H9 (cell line): Measurements from ENCODE around the gene KCNG1. TPM values are rescaled to one million over a fixed set of nuclear protein-coding genes. Genes with fewer than 3 reads are reported as not detected.

Source experiments
- DNase-seq: peaks from one replicate; pipeline ENCODE4 v3.0.0-alpha.2; 2017
- H2AFZ ChIP-seq: one replicate; pipeline ENCODE4 v1.6.1; 2013; ENCODE audit warnings: mild to moderate bottlenecking, low read length, control low read depth, moderate library complexity
- H2AK5ac ChIP-seq: 2 replicates; pipeline ENCODE4 v1.6.1; 2013; ENCODE audit warnings: low read length, control low read depth, mixed read lengths; ENCODE audit not compliant: insufficient read length
- H2BK120ac ChIP-seq: one replicate; pipeline ENCODE4 v1.6.1; 2013; ENCODE audit warnings: low read depth, mild to moderate bottlenecking, low read length, control low read depth, inconsistent platforms; ENCODE audit not compliant: poor library complexity, severe bottlenecking
- H2BK12ac ChIP-seq: 2 replicates; pipeline ENCODE4 v1.6.1; 2013; ENCODE audit warnings: low read length, control low read depth, mixed read lengths, low read depth; ENCODE audit not compliant: insufficient read length
- H2BK15ac ChIP-seq: 2 replicates; pipeline ENCODE4 v1.6.1; 2013; ENCODE audit warnings: low read depth, low read length, control low read depth
- H2BK20ac ChIP-seq: one replicate; pipeline ENCODE4 v1.6.1; 2013; ENCODE audit warnings: low read depth, mild to moderate bottlenecking, low read length, control low read depth, inconsistent platforms; ENCODE audit not compliant: poor library complexity, severe bottlenecking
- H2BK5ac ChIP-seq: 2 replicates; pipeline ENCODE4 v1.6.1; 2013; ENCODE audit warnings: low read length, control low read depth, mixed read lengths; ENCODE audit not compliant: insufficient read length
- H3K14ac ChIP-seq: 2 replicates; pipeline ENCODE4 v1.6.1; 2013; ENCODE audit warnings: low read length, control low read depth; ENCODE audit not compliant: insufficient read depth
- H3K18ac ChIP-seq: 2 replicates; pipeline ENCODE4 v1.6.1; 2013; ENCODE audit warnings: low read depth, mild to moderate bottlenecking, mixed read lengths, low read length, control low read depth; ENCODE audit not compliant: insufficient read length
- H3K23ac ChIP-seq: 2 replicates; pipeline ENCODE4 v1.6.1; 2013; ENCODE audit warnings: low read length, control low read depth, mixed read lengths, low read depth; ENCODE audit not compliant: insufficient read length
- H3K23me2 ChIP-seq: 2 replicates; pipeline ENCODE4 v1.6.1; 2013; ENCODE audit warnings: low read depth, mild to moderate bottlenecking, mixed read lengths, low read length, control low read depth; ENCODE audit not compliant: insufficient read length, poor library complexity, severe bottlenecking
- H3K27ac ChIP-seq: 2 replicates; pipeline ENCODE4 v1.5.1; 2013; ENCODE audit warnings: low read length, control low read depth, mixed read lengths, low read depth; ENCODE audit not compliant: insufficient read length
- H3K27me3 ChIP-seq: 2 replicates; pipeline ENCODE4 v1.6.1; 2013; ENCODE audit warnings: low read length, control low read depth, inconsistent platforms; ENCODE audit not compliant: insufficient read depth
- H3K4ac ChIP-seq: 2 replicates; pipeline ENCODE4 v1.6.1; 2013; ENCODE audit warnings: low read depth, mild to moderate bottlenecking, control low read depth, inconsistent platforms, low read length, moderate library complexity
- H3K4me1 ChIP-seq: 2 replicates; pipeline ENCODE4 v1.6.1; 2013; ENCODE audit warnings: low read length, control low read depth, inconsistent platforms; ENCODE audit not compliant: insufficient read depth
- H3K4me2 ChIP-seq: 2 replicates; pipeline ENCODE4 v1.6.1; 2013; ENCODE audit warnings: low read length, control low read depth, mixed read lengths; ENCODE audit not compliant: insufficient read length, insufficient read depth
- H3K56ac ChIP-seq: 2 replicates; pipeline ENCODE4 v1.6.1; 2013; ENCODE audit warnings: low read depth, mild to moderate bottlenecking, mixed read lengths, low read length, control low read depth; ENCODE audit not compliant: insufficient read length
- H3K79me1 ChIP-seq: 2 replicates; pipeline ENCODE4 v1.6.1; 2013; ENCODE audit warnings: low read depth, mild to moderate bottlenecking, moderate library complexity, low read length, control low read depth, inconsistent platforms; ENCODE audit not compliant: insufficient read depth, poor library complexity, severe bottlenecking
- H3K79me2 ChIP-seq: 2 replicates; pipeline ENCODE4 v1.6.1; 2013; ENCODE audit warnings: low read length, control low read depth, inconsistent platforms; ENCODE audit not compliant: insufficient read depth
- H3K9ac ChIP-seq: 2 replicates; pipeline ENCODE4 v1.6.1; 2013; ENCODE audit warnings: low read length, control low read depth, mixed read lengths; ENCODE audit not compliant: insufficient read length; ENCODE audit errors: extremely low read depth
- H3K9me3 ChIP-seq: one replicate; pipeline ENCODE4 v1.6.1; 2013; ENCODE audit warnings: low read depth, low read length, inconsistent platforms; ENCODE audit not compliant: control insufficient read depth
- H3T11ph ChIP-seq: one replicate; pipeline ENCODE4 v1.6.1; 2013; ENCODE audit warnings: mild to moderate bottlenecking, low read length, control low read depth, inconsistent platforms
- H4K20me1 ChIP-seq: one replicate; pipeline ENCODE4 v1.6.1; 2013; ENCODE audit not compliant: control insufficient read depth, insufficient read length, insufficient read depth
- H4K5ac ChIP-seq: 2 replicates; pipeline ENCODE4 v1.6.1; 2013; ENCODE audit warnings: low read depth, mild to moderate bottlenecking, mixed read lengths, low read length, control low read depth; ENCODE audit not compliant: insufficient read length
- H4K8ac ChIP-seq: replicated peaks from 2 replicates; pipeline ENCODE4 v1.6.1; 2013; ENCODE audit warnings: low read length, control low read depth, mixed read lengths, low read depth; ENCODE audit not compliant: insufficient read length
- H4K91ac ChIP-seq: 2 replicates; pipeline ENCODE4 v1.6.1; 2013; ENCODE audit warnings: low read depth, mild to moderate bottlenecking, moderate library complexity, mixed read lengths, low read length, control low read depth; ENCODE audit not compliant: insufficient read length
- H3K27ac Mint-ChIP-seq, 3 experiments: 2 replicates in 2 of 3; 3 replicates in 1 of 3; pipeline ENCODE4 v1.8.0; 2020 to 2021; ENCODE audit warnings: mixed read lengths in 3 of 3, mild to moderate bottlenecking in 1 of 3, moderate library complexity in 1 of 3
- H3K27me3 Mint-ChIP-seq: 2 replicates; pipeline ENCODE4 v1.8.0; 2021; ENCODE audit warnings: low read depth, mild to moderate bottlenecking, moderate library complexity, mixed read lengths
- H3K36me3 Mint-ChIP-seq, 3 experiments: 2 replicates in 2 of 3; 3 replicates in 1 of 3; pipeline ENCODE4 v1.8.0; 2020 to 2021; ENCODE audit warnings: low read depth in 3 of 3, mixed read lengths in 3 of 3; ENCODE audit not compliant: insufficient read depth in 1 of 3
- H3K4me1 Mint-ChIP-seq, 2 experiments: 2 replicates each; pipeline ENCODE4 v1.8.0; 2020; ENCODE audit warnings: mixed read lengths in 2 of 2
- H3K4me3 Mint-ChIP-seq, 2 experiments: 2 replicates in 1 of 2; 3 replicates in 1 of 2; pipeline ENCODE4 v1.8.0; 2020 to 2021; ENCODE audit warnings: mild to moderate bottlenecking in 2 of 2, mixed read lengths in 2 of 2, moderate library complexity in 1 of 2
- H3K9me3 Mint-ChIP-seq, 2 experiments: 2 replicates in 1 of 2; 3 replicates in 1 of 2; pipeline ENCODE4 v1.8.0; 2020; ENCODE audit warnings: mild to moderate bottlenecking in 2 of 2, mixed read lengths in 2 of 2, moderate library complexity in 1 of 2
- CTCF ChIP-seq: fragments of 200-600 bp; sonication (generic); conservative IDR thresholded peaks from 3 replicates; pipeline ENCODE4 v1.8.0; 2021; ENCODE audit warnings: antibody characterized with exemption, mild to moderate bottlenecking
- WGBS: extraction: QIAGEN DNeasy Blood & Tissue Kit; methylation state at CpG from one replicate; pipeline ENCODE4 v1.1.7; 2013; ENCODE audit warnings: missing lambda C conversion rate, low lambda C conversion rate, mixed read lengths; ENCODE audit not compliant: insufficient read length; ENCODE audit errors: extremely low coverage; 5-methylcytosine and 5-hydroxymethylcytosine counted together
- total RNA-seq: library from RNA; stranded (reverse); gene quantifications from 2 replicates; pipeline ENCODE4 v1.2.1, GENCODE V29; 2021

KCNG1 gene
- total RNA-seq, 1 experiment from 2014 or later, result 13.2 TPM

- no peak overlapping the region for H2BK12ac ChIP-seq
- H3K27ac ChIP-seq, result no peak overlapping the region
- H4K5ac ChIP-seq, result no peak overlapping the region
- no peak overlapping the region for H3K56ac ChIP-seq
- H3K27me3 ChIP-seq, result no peaks in the 10 kb centered on the region
- H2AK5ac ChIP-seq, result no peak overlapping the region
- H2BK120ac ChIP-seq, result no peak overlapping the region
- no peak overlapping the region for H2BK5ac ChIP-seq
- no peak overlapping the region for H3K4me2 ChIP-seq
- no peak overlapping the region for H2BK20ac ChIP-seq
- no peak overlapping the region for H4K91ac ChIP-seq
- no peak for DNase-seq
- WGBS, result no CpG with 5 or more reads among the region's 1 CpG
- H3K4me1 Mint-ChIP-seq, result peaks cover 10 to 27% of the 10 kb centered on the region in 2 experiments
- no peaks in the 10 kb centered on the region for H3K79me1 ChIP-seq
- H3K9me3 ChIP-seq, result no peaks in the 10 kb centered on the region
- H3K27me3 Mint-ChIP-seq, result peaks cover 4% of the 10 kb centered on the region
- no peak overlapping the region for H3K23ac ChIP-seq
- H3K27ac Mint-ChIP-seq, result peak overlapping the region in 1 of 3 experiments; percentile 52; a peak in 1 of 7 replicates
- H3K36me3 Mint-ChIP-seq, result no peaks in the 10 kb centered on the region; a peak in 1 of 7 replicates
- no peak overlapping the region for H3T11ph ChIP-seq
- H2AFZ ChIP-seq, result no peak overlapping the region
- H3K4ac ChIP-seq, result no peak overlapping the region
- no peak for TF ChIP-seq CTCF
- no peaks in the 10 kb centered on the region; a peak in 2 of 5 replicates for H3K9me3 Mint-ChIP-seq
- H3K9ac ChIP-seq, result no peak overlapping the region
- H2BK15ac ChIP-seq, result no peak overlapping the region
- H3K79me2 ChIP-seq, result no peaks in the 10 kb centered on the region
- H3K4me3 Mint-ChIP-seq, result no peak overlapping the region
- H3K23me2 ChIP-seq, result no peaks in the 10 kb centered on the region
- no peak overlapping the region for H3K18ac ChIP-seq
- H3K4me1 ChIP-seq, result no peaks in the 10 kb centered on the region
- no peak overlapping the region for H3K14ac ChIP-seq
- H4K8ac ChIP-seq, result no peak overlapping the region
- H4K20me1 ChIP-seq, result no peaks in the 10 kb centered on the region
Measured at GRCh38 chr20:51059862-51060261, 37.0 kb upstream of the KCNG1 start.
